Stimulated activated CD8-positive, alpha-beta memory T cell treated with anti-CD3 and anti-CD28 coated beads, Interleukin-15, amount 100 ng/mL, for 1 hour (primary cell): ENCODE results near the gene HOXC9.

Experiments used
- DNase-seq: peaks from one replicate; pipeline ENCODE4 v3.0.0-alpha.2; 2020; ENCODE audit warnings: low read depth

Gene HOXC9

GRCh38 chr12:53988541-53989226, 11.3 kb upstream of the HOXC9 start:
- DNase-seq = no peak

DNA sequence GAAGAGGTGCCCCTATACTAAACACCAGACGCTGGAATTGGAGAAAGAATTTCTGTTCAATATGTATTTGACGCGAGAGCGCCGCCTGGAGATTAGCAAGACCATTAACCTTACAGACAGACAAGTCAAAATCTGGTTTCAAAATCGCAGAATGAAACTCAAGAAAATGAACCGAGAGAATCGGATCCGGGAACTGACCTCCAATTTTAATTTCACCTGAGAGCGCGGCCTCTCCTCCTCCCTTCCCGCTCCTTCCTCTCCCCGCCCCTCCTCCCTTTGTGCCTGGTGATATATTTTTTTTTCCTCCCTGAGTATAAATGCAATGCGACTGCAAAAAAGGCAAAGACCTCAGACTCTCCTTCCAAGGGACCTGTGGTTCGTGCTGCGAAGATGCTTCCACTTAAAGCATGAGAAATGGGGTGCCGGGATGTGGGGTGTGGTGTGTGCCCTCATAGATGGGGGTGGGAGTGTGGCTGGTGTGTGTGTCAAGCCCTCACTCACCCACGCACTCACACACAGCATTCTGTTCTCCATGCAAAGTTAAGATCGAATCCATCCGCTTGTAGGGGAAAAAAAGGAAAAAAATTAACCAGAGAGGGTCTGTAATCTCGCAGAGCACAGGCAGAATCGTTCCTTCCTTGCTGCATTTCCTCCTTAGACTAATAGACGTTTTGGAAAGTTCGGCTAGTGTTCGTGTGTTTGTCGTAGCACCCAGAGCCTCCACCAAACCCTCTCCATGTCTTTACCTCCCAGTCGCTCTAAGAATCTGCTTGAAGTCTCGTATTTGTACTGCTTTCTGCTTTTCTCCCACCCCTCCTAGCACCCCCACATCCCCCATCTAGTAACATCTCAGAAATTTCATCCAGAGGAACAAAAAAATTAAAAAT, 10.5 kb upstream of the HOXC9 start:
- DNase-seq = no peak

DNA sequence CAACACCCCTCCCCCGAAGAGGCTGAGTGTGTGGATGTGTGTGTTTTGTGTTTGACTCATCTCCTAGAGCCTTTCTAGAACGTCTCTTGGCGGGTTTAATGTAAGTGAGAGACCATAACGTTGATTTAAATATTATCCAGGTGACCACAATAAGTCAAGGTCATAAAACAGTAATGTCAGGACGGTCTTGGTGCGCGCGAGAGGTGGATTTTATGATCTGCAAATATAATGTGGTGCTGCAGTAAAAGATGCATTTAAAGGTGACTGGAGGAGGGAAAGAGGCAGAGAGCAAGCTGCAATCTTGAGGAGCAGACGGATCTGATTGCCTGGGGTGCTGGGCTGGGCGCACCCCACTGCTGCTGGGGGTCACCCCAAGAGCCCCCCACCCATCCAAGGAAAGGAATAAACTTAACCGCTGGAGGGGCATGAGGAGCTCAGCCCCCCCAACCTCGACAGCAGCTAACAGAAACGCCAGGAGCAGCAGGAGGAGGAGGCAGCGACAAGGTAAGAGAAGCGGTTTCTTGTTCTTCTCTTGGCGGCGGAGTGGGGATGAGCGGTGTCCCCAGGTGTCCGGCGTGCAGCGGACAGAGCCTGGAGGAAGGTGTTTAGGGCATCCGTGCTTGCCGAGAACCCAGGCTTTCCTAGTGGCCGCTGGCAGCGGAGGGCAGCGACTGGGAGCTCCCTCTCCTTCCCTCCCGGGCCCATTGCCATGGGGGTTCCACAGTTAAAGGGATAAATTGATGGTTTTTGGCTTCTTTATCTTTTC, 9.5 kb upstream of the HOXC9 start:
- DNase-seq = no peak

DNA sequence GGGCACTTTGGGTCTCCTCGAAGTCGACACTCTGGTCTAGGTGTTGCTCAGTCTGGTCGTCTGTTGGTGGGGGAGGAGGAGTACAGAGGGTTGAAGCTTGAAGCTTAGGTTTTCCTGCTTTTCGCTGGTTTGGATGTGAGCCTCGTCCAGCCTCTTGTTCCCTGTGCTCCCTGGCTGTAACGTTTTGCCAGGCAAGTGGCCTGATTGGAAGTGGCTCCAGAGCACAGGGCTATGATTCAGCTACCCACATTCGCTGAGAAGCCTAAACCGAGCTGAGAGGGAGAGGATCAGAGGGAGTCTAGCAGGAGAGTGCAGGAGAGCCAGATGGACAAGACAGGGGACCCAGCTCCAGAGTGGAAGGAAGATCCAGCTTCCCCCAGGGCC, 8.9 kb upstream of the HOXC9 start:
- no peak for DNase-seq

GRCh38 chr12:53992377-53992889, 7.5 kb upstream of the HOXC9 start:
- no peak for DNase-seq

GRCh38 chr12:53993162-53994008, 6.6 kb upstream of the HOXC9 start:
- DNase-seq = no peak

- DNase-seq = no peak
Measured at GRCh38 chr12:53994009-53994263, 6.0 kb upstream of the HOXC9 start.

DNA sequence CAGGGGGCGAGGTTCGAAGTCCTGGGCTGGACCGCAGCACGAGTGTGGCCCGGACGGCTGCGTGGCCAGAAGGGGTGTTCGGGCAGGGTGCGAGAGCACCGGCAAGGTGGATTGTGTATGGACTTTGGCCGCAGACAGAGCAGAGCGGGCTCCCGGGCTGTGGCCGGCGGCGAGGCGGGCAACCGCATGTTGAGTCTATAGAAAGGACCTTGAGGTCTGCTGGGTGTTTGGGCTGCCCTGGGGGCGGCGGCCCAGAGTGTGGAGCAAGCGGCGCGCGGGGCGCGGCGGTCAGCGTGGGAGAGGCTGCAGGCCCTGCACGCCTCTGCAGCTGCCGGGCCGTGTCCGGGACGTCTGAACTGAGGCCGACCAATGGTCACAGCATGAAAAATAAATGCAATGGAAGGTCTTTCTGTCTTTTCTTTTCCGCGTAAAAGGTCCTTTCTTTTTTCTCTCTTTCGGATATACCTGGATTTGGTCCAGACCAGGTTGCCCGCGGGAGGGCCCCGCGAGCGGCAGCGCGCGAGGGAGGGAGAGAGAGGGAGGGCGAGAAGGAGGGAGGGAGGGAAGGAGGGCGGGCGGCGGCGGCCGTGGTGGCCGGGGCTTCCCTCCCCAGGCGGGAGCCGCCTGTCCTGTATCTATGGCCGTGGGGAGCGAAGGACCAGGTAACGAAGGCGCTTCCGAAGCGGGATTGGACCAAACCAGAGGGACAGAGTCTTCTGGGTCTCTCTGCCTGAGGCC, 5.5 kb upstream of the HOXC9 start:
- DNase-seq = no peak

- DNase-seq = no peak
Measured at GRCh38 chr12:53995002-53995377, 5.0 kb upstream of the HOXC9 start.

- DNase-seq = no peak
Measured at GRCh38 chr12:53995378-53996239, 4.4 kb upstream of the HOXC9 start.

GRCh38 chr12:53996240-53997203, 3.4 kb upstream of the HOXC9 start:
- DNase-seq = no peak

DNA sequence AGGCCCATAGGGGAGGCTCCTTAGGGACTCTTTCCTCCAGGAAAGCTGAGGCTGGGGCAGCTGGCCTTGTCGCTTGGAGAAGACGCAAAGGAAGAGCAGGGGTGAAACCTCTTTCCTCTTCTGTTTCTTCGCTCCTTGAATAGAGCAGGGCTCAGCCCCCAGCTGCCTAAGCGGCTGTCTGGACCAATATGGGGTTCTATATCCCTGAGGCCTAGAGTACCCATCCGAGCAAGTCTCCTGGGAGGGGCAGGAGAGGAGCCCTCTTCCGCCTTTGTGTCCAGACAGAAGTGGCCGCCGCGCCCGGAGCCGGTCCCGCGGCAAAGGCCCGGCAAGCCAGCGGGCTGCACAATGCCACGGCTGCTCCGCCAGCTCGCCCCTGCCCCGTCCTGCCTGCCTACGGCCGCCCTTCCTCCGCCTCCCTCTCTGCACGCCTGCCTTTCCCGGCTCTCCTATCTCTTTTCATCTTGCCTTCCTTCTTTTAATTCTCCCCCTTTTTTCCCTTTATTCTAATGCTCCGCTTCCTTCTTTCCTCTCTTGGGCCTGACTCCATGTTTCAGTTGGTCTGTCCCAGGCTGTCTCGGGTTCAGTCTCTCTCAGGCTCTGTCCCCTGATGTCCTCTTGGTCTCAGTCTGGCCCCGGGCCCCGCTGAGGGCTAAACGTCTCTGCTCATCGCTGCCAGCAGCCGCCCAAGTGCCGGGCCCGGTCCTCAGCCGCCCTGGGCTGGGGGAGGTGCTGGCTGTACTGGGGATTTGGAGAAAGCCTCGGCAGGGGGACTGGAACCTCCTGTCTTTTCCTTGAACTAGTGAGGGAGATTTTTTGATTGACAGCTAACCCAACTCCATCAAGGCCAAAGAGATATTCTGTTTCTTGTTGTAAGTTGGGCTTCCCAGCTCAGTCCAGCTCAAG, 2.5 kb upstream of the HOXC9 start:
- no peak for DNase-seq

GRCh38 chr12:53998110-53998899, 1.7 kb upstream of the HOXC9 start:
- no peak for DNase-seq

DNA sequence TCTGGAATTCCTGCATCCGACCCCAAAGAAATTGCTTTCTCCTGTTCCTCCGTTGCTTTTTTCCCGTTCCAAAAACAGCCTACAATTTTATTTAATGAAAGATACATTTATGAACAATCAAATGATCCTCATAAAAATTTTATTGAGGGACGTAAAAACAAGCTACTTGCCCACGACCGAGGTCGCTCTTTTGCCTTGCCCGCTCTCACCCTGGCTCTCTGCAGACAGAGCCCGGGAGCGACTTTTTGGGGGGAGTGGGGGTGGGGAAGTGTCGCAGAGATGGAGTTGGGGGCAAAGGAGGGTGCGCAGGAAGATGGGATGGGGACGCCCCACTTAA, 1.1 kb upstream of the HOXC9 start:
- no peak for DNase-seq

GRCh38 chr12:53999559-54000115, 324 bp upstream of the HOXC9 start:
- no peak for DNase-seq

DNA sequence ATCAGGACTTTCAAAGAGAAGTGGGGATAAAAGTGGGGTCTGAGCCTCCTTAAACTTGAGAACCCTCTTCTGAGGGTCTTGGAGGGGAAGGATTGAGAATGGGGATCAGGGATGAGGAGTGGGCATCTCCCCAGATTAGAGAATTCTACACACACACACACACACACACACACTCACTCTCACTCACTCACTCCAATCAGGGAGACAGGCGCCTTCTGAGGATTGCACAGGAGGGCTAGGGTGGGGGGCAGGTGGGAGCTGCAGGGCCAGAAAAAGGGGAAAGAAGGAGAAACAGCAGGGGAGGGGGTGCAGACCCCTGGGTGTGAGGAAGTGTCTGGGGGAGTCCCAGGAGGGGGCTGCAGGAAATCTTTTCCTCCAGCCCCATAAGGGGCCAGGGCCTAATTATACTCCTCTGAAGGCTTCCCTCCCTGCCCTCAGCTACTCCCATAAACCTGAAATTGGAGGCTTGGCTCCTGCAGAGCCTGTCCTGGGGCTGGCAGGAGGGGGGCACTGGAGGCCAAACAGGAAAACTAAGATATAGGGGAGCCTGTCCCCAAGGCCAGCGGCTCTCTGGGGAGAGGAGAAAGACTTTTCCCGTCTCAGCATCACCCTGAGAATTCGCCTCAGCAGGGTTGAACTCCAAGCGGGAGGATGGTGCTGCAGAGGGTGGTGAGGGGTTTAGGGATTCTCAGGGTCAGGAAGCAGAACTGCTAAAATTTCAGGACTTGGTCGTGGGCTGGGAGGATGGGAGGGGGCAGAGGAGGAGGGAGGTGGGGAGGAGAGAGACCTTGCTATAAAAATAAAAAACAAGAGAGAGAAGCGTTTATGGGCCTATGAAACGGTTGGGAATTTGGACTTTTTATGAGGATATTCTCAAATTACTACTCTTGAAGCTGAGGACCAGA, 1.6 kb downstream of the HOXC9 start:
- DNase-seq = no peak
